IPS DF 6.9 (cell line): ENCODE data around the gene OR4X1.
"Not testable (repeated sequence)": the region's sequence is repeated elsewhere in the genome, so short reads cannot be mapped to it uniquely, and the experiment has no call there.

Source experiments
- DNase-seq: peaks from one replicate; pipeline ENCODE4 v3.0.0-alpha.2; 2013; ENCODE audit warnings: low read depth, low spot score
- H3K27ac ChIP-seq: one replicate; pipeline ENCODE4 v1.5.1; 2013; ENCODE audit warnings: low read length, control low read depth
- H3K27me3 ChIP-seq: 2 replicates; pipeline ENCODE4 v1.6.1; 2013; ENCODE audit warnings: mild to moderate bottlenecking, low read length; ENCODE audit not compliant: control insufficient read depth, insufficient read depth
- H3K36me3 ChIP-seq: 2 replicates; pipeline ENCODE4 v1.6.1; 2013; ENCODE audit warnings: low read length; ENCODE audit not compliant: control insufficient read depth, insufficient read depth
- H3K4me1 ChIP-seq: 2 replicates; pipeline ENCODE4 v1.6.1; 2013; ENCODE audit warnings: low read length; ENCODE audit not compliant: control insufficient read depth, insufficient read depth
- H3K4me3 ChIP-seq: 2 replicates; pipeline ENCODE4 v1.5.1; 2013; ENCODE audit warnings: mild to moderate bottlenecking, low read length
- H3K9me3 ChIP-seq: 2 replicates; pipeline ENCODE4 v1.6.1; 2013; ENCODE audit warnings: low read length, inconsistent platforms; ENCODE audit not compliant: control insufficient read depth, insufficient read depth
- WGBS: extraction: QIAGEN DNeasy Blood & Tissue Kit; methylation state at CpG from one replicate; pipeline ENCODE4 v1.1.7; 2013; ENCODE audit warnings: mixed read lengths, missing lambda C conversion rate; ENCODE audit not compliant: insufficient read length, insufficient coverage; 5-methylcytosine and 5-hydroxymethylcytosine counted together

OR4X1 gene

GRCh38 chr11:48263423-48263911, at the start of gene OR4X1:
OR4X1 (plus strand) TSS chr11:48263861; CDS start chr11:48263861, 0 bp downstream.
- Histone ChIP-seq H3K4me3 (no peak within 1 kb of the TSS), H3K27me3 (no peaks in the 10 kb centered on the region), H3K36me3 (no peaks in the 10 kb centered on the region), H3K9me3 (peaks cover 6% of the 10 kb centered on the region), H3K27ac (no peak within 1 kb of the TSS), H3K4me1 (no peaks in the 10 kb centered on the region)
- DNase-seq, result no peak
- WGBS, result no CpG with 5 or more reads among the region's 3 CpGs

GRCh38 chr11:48216510-48216909, 47.2 kb upstream of the OR4X1 start, which contains the start of gene OR4B1:
OR4B1 (plus strand) TSS chr11:48216810; CDS start chr11:48216810, 0 bp downstream.
- no peaks in the 10 kb centered on the region for H3K4me1 ChIP-seq
- no peak within 1 kb of the TSS for H3K27ac ChIP-seq
- WGBS, result no CpG with 5 or more reads among the region's 2 CpGs
- no peaks in the 10 kb centered on the region for H3K27me3 ChIP-seq
- no peak within 1 kb of the TSS for H3K4me3 ChIP-seq
- no peak for DNase-seq
- peaks cover 4% of the 10 kb centered on the region for H3K9me3 ChIP-seq
- H3K36me3 ChIP-seq, result no peaks in the 10 kb centered on the region

GRCh38 chr11:48228761-48229160, 34.9 kb upstream of the OR4X1 start:
- Histone ChIP-seq H3K4me1 (no peaks in the 10 kb centered on the region), H3K27ac (no peak overlapping the region), H3K9me3 (peaks cover 6% of the 10 kb centered on the region), H3K4me3 (no peak overlapping the region), H3K36me3 (peaks cover 2% of the 10 kb centered on the region; the same call in 1 of the 2 replicates), H3K27me3 (no peaks in the 10 kb centered on the region)
- no CpG with 5 or more reads among the region's 18 CpGs for WGBS
- no peak for DNase-seq

- H3K9me3 ChIP-seq, result not testable (repeated sequence)
These were observed 33.6 kb upstream of the OR4X1 start for GRCh38 chr11:48230057-48230456.

GRCh38 chr11:48237727-48238126, 25.9 kb upstream of the OR4X1 start:
- Histone ChIP-seq H3K27ac (no peak overlapping the region), H3K4me1 (no peaks in the 10 kb centered on the region), H3K9me3 (peaks cover 4% of the 10 kb centered on the region), H3K4me3 (no peak overlapping the region), H3K36me3 (no peaks in the 10 kb centered on the region), H3K27me3 (no peaks in the 10 kb centered on the region)
- DNase-seq, result no peak
- WGBS, result no CpG with 5 or more reads among the region's 3 CpGs

More at GRCh38 chr11:48230057-48230456, 33.6 kb upstream of the OR4X1 start:
- not testable (repeated sequence) for H3K36me3 ChIP-seq, H3K27me3 ChIP-seq, H3K4me1 ChIP-seq, H3K4me3 ChIP-seq, H3K27ac ChIP-seq, DNase-seq
- no CpG with 5 or more reads among the region's 11 CpGs for WGBS

- Histone ChIP-seq H3K9me3 (peaks cover 13% of the 10 kb centered on the region), H3K27me3 (no peaks in the 10 kb centered on the region), H3K4me3 (no peak overlapping the region), H3K27ac (no peak overlapping the region), H3K4me1 (no peaks in the 10 kb centered on the region), H3K36me3 (no peaks in the 10 kb centered on the region)
- no CpG with 5 or more reads among the region's 3 CpGs for WGBS
- no peak for DNase-seq
These were observed 21.2 kb upstream of the OR4X1 start for GRCh38 chr11:48242501-48242900.

- Histone ChIP-seq H3K27me3 (no peaks in the 10 kb centered on the region), H3K36me3 (no peaks in the 10 kb centered on the region), H3K27ac (no peak within 1 kb of the TSS), H3K9me3 (peaks cover 13% of the 10 kb centered on the region), H3K4me3 (no peak within 1 kb of the TSS), H3K4me1 (no peaks in the 10 kb centered on the region)
- no peak for DNase-seq
These were observed 18.9 kb upstream of the OR4X1 start, which contains the start of gene OR4X2 for GRCh38 chr11:48244804-48245203. OR4X2 (plus strand) TSS chr11:48245104; CDS start chr11:48245104, 0 bp downstream.

- no peaks in the 10 kb centered on the region for H3K4me1 ChIP-seq
These were observed 14.8 kb upstream of the OR4X1 start for GRCh38 chr11:48248902-48249301.

GRCh38 chr11:48261600-48261999, 2.1 kb upstream of the OR4X1 start:
- Histone ChIP-seq H3K36me3 (no peaks in the 10 kb centered on the region), H3K27me3 (no peaks in the 10 kb centered on the region), H3K27ac (no peak overlapping the region), H3K9me3 (peaks cover 8% of the 10 kb centered on the region), H3K4me3 (no peak overlapping the region), H3K4me1 (no peaks in the 10 kb centered on the region)
- WGBS, result no CpG with 5 or more reads among the region's 2 CpGs
- DNase-seq, result no peak

More at GRCh38 chr11:48248902-48249301, 14.8 kb upstream of the OR4X1 start:
- no peaks in the 10 kb centered on the region for H3K27me3 ChIP-seq
- H3K9me3 ChIP-seq, result peaks cover 8% of the 10 kb centered on the region
- H3K36me3 ChIP-seq, result no peaks in the 10 kb centered on the region
- DNase-seq, result no peak
- no peak overlapping the region for H3K4me3 ChIP-seq
- H3K27ac ChIP-seq, result no peak overlapping the region
- no CpG with 5 or more reads among the region's 1 CpG for WGBS

GRCh38 chr11:48270621-48271020, 7.0 kb downstream of the OR4X1 start:
- no CpG with 5 or more reads among the region's 3 CpGs for WGBS
- H3K4me3 ChIP-seq, result no peak overlapping the region
- no peaks in the 10 kb centered on the region for H3K4me1 ChIP-seq
- no peaks in the 10 kb centered on the region; the same call in 1 of the 2 replicates for H3K27me3 ChIP-seq
- peaks cover 3% of the 10 kb centered on the region for H3K9me3 ChIP-seq
- no peaks in the 10 kb centered on the region for H3K36me3 ChIP-seq
- no peak for DNase-seq
- H3K27ac ChIP-seq, result no peak overlapping the region

- H3K36me3 ChIP-seq, result no peaks in the 10 kb centered on the region
- whole genome bisulfite sequencing, result no CpG with 5 or more reads among the region's 1 CpG
- DNase-seq, result no peak
These were observed 8.9 kb downstream of the OR4X1 start for GRCh38 chr11:48272606-48273005.

More at GRCh38 chr11:48272606-48273005, 8.9 kb downstream of the OR4X1 start:
- no peaks in the 10 kb centered on the region for H3K4me1 ChIP-seq
- no peak overlapping the region for H3K27ac ChIP-seq
- H3K4me3 ChIP-seq, result no peak overlapping the region
- no peaks in the 10 kb centered on the region; the same call in 1 of the 2 replicates for H3K27me3 ChIP-seq
- peaks cover 1% of the 10 kb centered on the region; the same call in 1 of the 2 replicates for H3K9me3 ChIP-seq
